Measurements from ENCODE around the gene AFG3L2. TPM values are rescaled to one million over a fixed set of nuclear protein-coding genes. Genes with fewer than 3 reads are reported as not detected.

The AFG3L2 gene
- total RNA-seq, 1 experiment from 2014 or later: 66.7 TPM

- no peaks in the 10 kb centered on the region for H3K36me3 ChIP-seq (ENCODE audit: control insufficient read depth in 1 of 2, insufficient read depth in 2 of 2, low read length in 2 of 2)
- peaks cover 18 to 30% of the 10 kb centered on the region in 2 experiments for H3K4me1 ChIP-seq (ENCODE audit: control insufficient read depth in 1 of 2, insufficient read depth in 2 of 2, low read length in 2 of 2)
- no peak for TF ChIP-seq POLR2A (IDR thresholded peaks at IDR 0.05; ENCODE audit: borderline replicate concordance, extremely low read depth, insufficient read depth, insufficient read length)
- no peak for TF ChIP-seq SP1 (IDR thresholded peaks at IDR 0.05; ENCODE audit: low read depth)
- TF ChIP-seq, protein P1, sequence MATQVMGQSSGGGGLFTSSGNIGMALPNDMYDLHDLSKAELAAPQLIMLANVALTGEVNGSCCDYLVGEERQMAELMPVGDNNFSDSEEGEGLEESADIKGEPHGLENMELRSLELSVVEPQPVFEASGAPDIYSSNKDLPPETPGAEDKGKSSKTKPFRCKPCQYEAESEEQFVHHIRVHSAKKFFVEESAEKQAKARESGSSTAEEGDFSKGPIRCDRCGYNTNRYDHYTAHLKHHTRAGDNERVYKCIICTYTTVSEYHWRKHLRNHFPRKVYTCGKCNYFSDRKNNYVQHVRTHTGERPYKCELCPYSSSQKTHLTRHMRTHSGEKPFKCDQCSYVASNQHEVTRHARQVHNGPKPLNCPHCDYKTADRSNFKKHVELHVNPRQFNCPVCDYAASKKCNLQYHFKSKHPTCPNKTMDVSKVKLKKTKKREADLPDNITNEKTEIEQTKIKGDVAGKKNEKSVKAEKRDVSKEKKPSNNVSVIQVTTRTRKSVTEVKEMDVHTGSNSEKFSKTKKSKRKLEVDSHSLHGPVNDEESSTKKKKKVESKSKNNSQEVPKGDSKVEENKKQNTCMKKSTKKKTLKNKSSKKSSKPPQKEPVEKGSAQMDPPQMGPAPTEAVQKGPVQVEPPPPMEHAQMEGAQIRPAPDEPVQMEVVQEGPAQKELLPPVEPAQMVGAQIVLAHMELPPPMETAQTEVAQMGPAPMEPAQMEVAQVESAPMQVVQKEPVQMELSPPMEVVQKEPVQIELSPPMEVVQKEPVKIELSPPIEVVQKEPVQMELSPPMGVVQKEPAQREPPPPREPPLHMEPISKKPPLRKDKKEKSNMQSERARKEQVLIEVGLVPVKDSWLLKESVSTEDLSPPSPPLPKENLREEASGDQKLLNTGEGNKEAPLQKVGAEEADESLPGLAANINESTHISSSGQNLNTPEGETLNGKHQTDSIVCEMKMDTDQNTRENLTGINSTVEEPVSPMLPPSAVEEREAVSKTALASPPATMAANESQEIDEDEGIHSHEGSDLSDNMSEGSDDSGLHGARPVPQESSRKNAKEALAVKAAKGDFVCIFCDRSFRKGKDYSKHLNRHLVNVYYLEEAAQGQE (IDR thresholded peaks at IDR 0.05; ENCODE audit: low read depth): no peak
- TF ChIP-seq, protein P2, sequence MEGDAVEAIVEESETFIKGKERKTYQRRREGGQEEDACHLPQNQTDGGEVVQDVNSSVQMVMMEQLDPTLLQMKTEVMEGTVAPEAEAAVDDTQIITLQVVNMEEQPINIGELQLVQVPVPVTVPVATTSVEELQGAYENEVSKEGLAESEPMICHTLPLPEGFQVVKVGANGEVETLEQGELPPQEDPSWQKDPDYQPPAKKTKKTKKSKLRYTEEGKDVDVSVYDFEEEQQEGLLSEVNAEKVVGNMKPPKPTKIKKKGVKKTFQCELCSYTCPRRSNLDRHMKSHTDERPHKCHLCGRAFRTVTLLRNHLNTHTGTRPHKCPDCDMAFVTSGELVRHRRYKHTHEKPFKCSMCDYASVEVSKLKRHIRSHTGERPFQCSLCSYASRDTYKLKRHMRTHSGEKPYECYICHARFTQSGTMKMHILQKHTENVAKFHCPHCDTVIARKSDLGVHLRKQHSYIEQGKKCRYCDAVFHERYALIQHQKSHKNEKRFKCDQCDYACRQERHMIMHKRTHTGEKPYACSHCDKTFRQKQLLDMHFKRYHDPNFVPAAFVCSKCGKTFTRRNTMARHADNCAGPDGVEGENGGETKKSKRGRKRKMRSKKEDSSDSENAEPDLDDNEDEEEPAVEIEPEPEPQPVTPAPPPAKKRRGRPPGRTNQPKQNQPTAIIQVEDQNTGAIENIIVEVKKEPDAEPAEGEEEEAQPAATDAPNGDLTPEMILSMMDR (IDR thresholded peaks at IDR 0.05 in 2 of 3, conservative IDR thresholded peaks at IDR 0.05 in 1 of 3; ENCODE audit: borderline replicate concordance in 1 of 3, insufficient read depth in 1 of 3, low read depth in 2 of 3, low read length in 2 of 3): no peak
- no peak for TF ChIP-seq ZNF274 (IDR thresholded peaks at IDR 0.05; ENCODE audit: low read depth, low read length)
- TF ChIP-seq SIN3A (IDR thresholded peaks at IDR 0.05; ENCODE audit: low read depth): no peak
- TF ChIP-seq, protein P3, sequence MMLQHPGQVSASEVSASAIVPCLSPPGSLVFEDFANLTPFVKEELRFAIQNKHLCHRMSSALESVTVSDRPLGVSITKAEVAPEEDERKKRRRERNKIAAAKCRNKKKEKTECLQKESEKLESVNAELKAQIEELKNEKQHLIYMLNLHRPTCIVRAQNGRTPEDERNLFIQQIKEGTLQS (IDR thresholded peaks at IDR 0.05): no peak
- TF ChIP-seq EZH2 (IDR thresholded peaks at IDR 0.05): no peak
- no peaks in the 10 kb centered on the region for H3K9me3 ChIP-seq (ENCODE audit: control insufficient read depth in 1 of 2, insufficient read depth in 1 of 2, low read depth in 1 of 2, low read length in 2 of 2)
- H3K4me3 ChIP-seq (replicated peaks in 1 of 2; ENCODE audit: low read depth in 1 of 2, low read length in 2 of 2): peak overlapping the region; percentile 45 to 70
- POLR2A ChIA-PET: interaction anchor here (0.9 kb wide), 1 partner anchor 16 kb away, joined by 3 read pairs; no protein-coding TSS in a partner anchor
- CTCF ChIA-PET: interaction anchor here (2.4 to 3.6 kb wide), 2 partner anchors 16 to 40 kb away, joined by 10 to 31 read pairs; no protein-coding TSS in a partner anchor
- no peak overlapping the region for H3K27ac ChIP-seq (ENCODE audit: low read depth, low read length)
- no TSS peak for BruUV-seq (replicated peaks)
- ATAC-seq: peak; percentile 7
- H3K4me2 ChIP-seq (ENCODE audit: low read length): peak overlapping the region; percentile 99
- no peaks in the 10 kb centered on the region for H3K9me2 ChIP-seq (ENCODE audit: insufficient read depth)
- H4K20me1 ChIP-seq (ENCODE audit: insufficient read depth): no peaks in the 10 kb centered on the region
- intact Hi-C loops (cut with micrococcal nuclease): loop anchor here (5.0 kb wide), 1 partner anchor 89 kb away; the partner anchor contains the start of gene AFG3L2
- no peaks in the 10 kb centered on the region for H3K27me3 ChIP-seq (ENCODE audit: insufficient read depth, low read length)
- no peaks in the 10 kb centered on the region for H3K79me2 ChIP-seq (ENCODE audit: insufficient read depth, low read length)
- no peak for DNase-seq (ENCODE audit: low read depth, low spot score)
- peak overlapping the region; percentile 61 for H3K9ac ChIP-seq (ENCODE audit: low read length)
- H2AFZ ChIP-seq (ENCODE audit: low read depth, low read length, poor library complexity, severe bottlenecking): peak overlapping the region; percentile 52
- RAD21 ChIA-PET (ENCODE audit: low non-redundant PET in 1 of 2, low total read pairs in 2 of 2, uncharacterized antibody in 2 of 2, unreplicated experiment in 2 of 2): no interaction called here
These were observed 88.6 kb downstream of the AFG3L2 start for GRCh38 chr18:12288403-12288755.

Data from HCT116 (cell line).